Activated B cell treated with CpG ODN at 0.5 μM for 24 hours (primary cell): ENCODE measurements around the gene FAM180A. TPM values are rescaled to one million over a fixed set of nuclear protein-coding genes. Genes with fewer than 3 reads are reported as not detected.

Experiments used
- ATAC-seq: fragments of 200-7000 bp; cut with Tn5 transposase; one replicate; pipeline ENCODE4 v1.10.0; 2021; ENCODE audit warnings: low read depth, mild to moderate bottlenecking, moderate library complexity
- CTCF ChIA-PET: fragments of 350-600 bp; sonication (Branson Sonifier 250); formaldehyde crosslinking; loops from one replicate; lab custom pipeline; 2021; ENCODE audit warnings: antibody characterized with exemption; lab: Charles Lee
- POLR2A ChIA-PET: fragments of 350-600 bp; sonication (Branson Sonifier 250); formaldehyde crosslinking; loops from one replicate; lab custom pipeline; 2021; ENCODE audit warnings: antibody characterized with exemption; lab: Charles Lee
- DNase-seq: peaks from one replicate; pipeline ENCODE4 v3.0.0; 2022
- H3K27ac Mint-ChIP-seq: one replicate; pipeline ENCODE4 v1.8.0; 2020; ENCODE audit warnings: mixed read lengths
- H3K27me3 Mint-ChIP-seq: one replicate; pipeline ENCODE4 v1.8.0; 2021; ENCODE audit warnings: mixed read lengths
- H3K36me3 Mint-ChIP-seq: one replicate; pipeline ENCODE4 v1.8.0; 2021; ENCODE audit warnings: low read depth, mixed read lengths
- H3K4me1 Mint-ChIP-seq: one replicate; pipeline ENCODE4 v1.8.0; 2021; ENCODE audit warnings: mixed read lengths
- H3K4me3 Mint-ChIP-seq: one replicate; pipeline ENCODE4 v1.8.0; 2020; ENCODE audit warnings: mild to moderate bottlenecking, mixed read lengths
- H3K9me3 Mint-ChIP-seq: one replicate; pipeline ENCODE4 v1.8.0; 2020; ENCODE audit warnings: mixed read lengths
- intact Hi-C: fragments of 100-400 bp; cut with micrococcal nuclease; formaldehyde crosslinking; loops from one replicate; pipeline ENCODE4 v1.15.1; 2024
- total RNA-seq: library from RNA; stranded (reverse); gene quantifications from 2 replicates; pipeline ENCODE4 v1.2.3, GENCODE V29; 2022
- TF ChIP-seq, protein P1 (sequence below): fragments of 200-600 bp; IDR thresholded peaks from one replicate; pipeline ENCODE4 v1.8.0; 2022; ENCODE audit warnings: antibody characterized with exemption, mild to moderate bottlenecking

The FAM180A gene
- total RNA-seq, 1 donor from 2014 or later, result not detected

DNA sequence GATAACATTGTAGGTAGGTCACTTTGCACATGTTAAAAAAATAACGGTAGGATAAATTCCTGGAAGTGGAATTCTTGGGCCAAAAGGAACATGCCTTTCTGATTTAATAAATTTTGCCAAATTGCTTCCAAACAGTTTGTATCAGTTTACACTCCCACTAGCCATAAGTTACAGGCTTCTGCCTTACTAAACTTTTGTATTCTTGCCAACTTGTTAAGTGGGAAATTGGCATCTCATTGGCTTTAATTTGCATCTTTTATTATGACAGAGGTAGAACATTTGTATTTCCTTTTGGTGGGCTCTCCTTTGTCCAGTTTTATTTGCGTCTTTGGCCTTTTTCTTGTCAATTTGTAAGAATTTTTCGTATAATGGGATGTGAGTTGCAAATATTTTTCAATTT lies 38.3 kb upstream of the FAM180A start:
- no peak for DNase-seq
- TF ChIP-seq, protein P1, sequence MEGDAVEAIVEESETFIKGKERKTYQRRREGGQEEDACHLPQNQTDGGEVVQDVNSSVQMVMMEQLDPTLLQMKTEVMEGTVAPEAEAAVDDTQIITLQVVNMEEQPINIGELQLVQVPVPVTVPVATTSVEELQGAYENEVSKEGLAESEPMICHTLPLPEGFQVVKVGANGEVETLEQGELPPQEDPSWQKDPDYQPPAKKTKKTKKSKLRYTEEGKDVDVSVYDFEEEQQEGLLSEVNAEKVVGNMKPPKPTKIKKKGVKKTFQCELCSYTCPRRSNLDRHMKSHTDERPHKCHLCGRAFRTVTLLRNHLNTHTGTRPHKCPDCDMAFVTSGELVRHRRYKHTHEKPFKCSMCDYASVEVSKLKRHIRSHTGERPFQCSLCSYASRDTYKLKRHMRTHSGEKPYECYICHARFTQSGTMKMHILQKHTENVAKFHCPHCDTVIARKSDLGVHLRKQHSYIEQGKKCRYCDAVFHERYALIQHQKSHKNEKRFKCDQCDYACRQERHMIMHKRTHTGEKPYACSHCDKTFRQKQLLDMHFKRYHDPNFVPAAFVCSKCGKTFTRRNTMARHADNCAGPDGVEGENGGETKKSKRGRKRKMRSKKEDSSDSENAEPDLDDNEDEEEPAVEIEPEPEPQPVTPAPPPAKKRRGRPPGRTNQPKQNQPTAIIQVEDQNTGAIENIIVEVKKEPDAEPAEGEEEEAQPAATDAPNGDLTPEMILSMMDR, result no peak
- POLR2A ChIA-PET, result no interaction called here
- intact Hi-C loops, result no loop called here
- H3K4me3 Mint-ChIP-seq, result no peak overlapping the region
- H3K4me1 Mint-ChIP-seq, result no peaks in the 10 kb centered on the region
- H3K36me3 Mint-ChIP-seq, result no peaks in the 10 kb centered on the region
- no peak for ATAC-seq
- H3K9me3 Mint-ChIP-seq, result no peaks in the 10 kb centered on the region
- CTCF ChIA-PET, result no interaction called here
- no peak overlapping the region for H3K27ac Mint-ChIP-seq
- peaks cover 13% of the 10 kb centered on the region for H3K27me3 Mint-ChIP-seq

DNA sequence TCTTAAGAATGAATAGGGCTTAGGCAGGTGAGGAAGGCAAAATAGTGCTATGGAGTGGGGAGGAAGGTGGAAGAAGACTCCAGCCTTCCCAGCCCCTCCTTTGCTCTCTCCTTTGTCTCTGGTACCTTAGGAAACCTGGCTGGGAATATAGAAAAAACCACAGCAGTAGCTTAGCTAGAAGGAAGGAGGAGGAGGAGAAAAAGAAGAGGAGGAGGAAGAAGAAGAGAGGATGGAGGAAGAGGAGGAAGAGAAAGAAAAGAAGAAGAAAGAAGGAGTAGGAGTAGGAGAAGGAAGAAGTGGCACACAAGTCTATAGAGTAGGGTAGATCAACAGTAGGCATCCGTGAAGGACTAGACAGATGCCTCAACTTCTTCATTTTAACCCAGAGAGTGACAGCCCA lies 36.5 kb upstream of the FAM180A start:
- ChIA-PET POLR2A (no interaction called here), CTCF (no interaction called here)
- intact Hi-C loops, result no loop called here
- Mint-ChIP-seq H3K27me3 (peaks cover 9% of the 10 kb centered on the region), H3K9me3 (no peaks in the 10 kb centered on the region), H3K4me3 (no peak overlapping the region), H3K36me3 (no peaks in the 10 kb centered on the region), H3K27ac (no peak overlapping the region), H3K4me1 (no peaks in the 10 kb centered on the region)
- ATAC-seq (no peak), DNase-seq (no peak)
- TF ChIP-seq, protein P1, result no peak

DNA sequence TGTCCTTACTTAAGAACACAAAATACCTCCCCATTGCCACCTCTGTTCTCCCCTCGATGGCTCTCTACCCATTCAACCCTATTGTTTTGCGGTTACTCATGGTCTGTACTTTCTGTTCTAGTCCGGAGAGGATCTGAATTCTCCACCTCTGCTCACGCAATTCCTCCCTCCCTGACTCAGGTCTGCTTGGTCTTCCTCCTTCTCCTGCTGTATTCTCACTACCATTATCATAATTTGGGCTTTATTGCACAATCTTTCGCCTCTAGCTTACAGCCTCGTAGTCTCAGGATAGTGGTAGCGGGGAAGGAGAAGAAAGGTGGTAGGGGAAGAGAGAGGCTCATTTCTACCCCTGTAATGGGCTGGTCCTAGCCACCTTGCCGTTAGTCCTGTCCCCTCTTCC lies 35.4 kb upstream of the FAM180A start:
- CTCF ChIA-PET, result no interaction called here
- POLR2A ChIA-PET, result no interaction called here
- ATAC-seq (no peak), DNase-seq (no peak)
- peaks cover 7% of the 10 kb centered on the region for H3K27me3 Mint-ChIP-seq
- no peaks in the 10 kb centered on the region for H3K4me1 Mint-ChIP-seq
- no peak overlapping the region for H3K27ac Mint-ChIP-seq
- no peak overlapping the region for H3K4me3 Mint-ChIP-seq
- no peaks in the 10 kb centered on the region for H3K9me3 Mint-ChIP-seq
- intact Hi-C loops, result no loop called here
- H3K36me3 Mint-ChIP-seq, result no peaks in the 10 kb centered on the region
- TF ChIP-seq, protein P1, result no peak

DNA sequence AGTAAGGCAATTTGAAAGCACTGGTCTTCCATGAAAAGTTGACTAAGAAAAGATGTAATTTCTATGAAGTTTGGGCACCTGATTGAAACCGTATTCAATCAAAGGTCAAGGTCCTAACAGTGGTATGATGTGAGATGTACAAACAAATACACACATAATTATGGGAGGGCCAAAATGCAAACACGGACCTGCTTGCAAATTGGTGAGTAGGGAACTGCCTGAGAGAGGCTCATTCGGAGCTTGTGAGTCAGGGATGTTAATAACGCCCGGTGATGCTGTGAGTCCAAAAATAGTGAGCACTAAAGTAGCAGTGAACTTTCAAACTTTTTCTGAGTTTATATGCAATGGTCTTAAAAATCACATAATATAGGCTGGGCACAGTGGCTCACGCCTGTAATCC lies 34.2 kb upstream of the FAM180A start:
- intact Hi-C loops, result no loop called here
- Mint-ChIP-seq H3K27ac (no peak overlapping the region), H3K36me3 (no peaks in the 10 kb centered on the region), H3K4me3 (no peak overlapping the region), H3K9me3 (peaks cover 9% of the 10 kb centered on the region), H3K4me1 (no peaks in the 10 kb centered on the region), H3K27me3 (peaks cover 17% of the 10 kb centered on the region)
- ATAC-seq, result no peak
- DNase-seq, result no peak
- ChIA-PET CTCF (no interaction called here), POLR2A (no interaction called here)
- TF ChIP-seq, protein P1, result no peak

- no peaks in the 10 kb centered on the region for H3K4me1 Mint-ChIP-seq
- intact Hi-C loops, result no loop called here
- no peak for ATAC-seq
- H3K9me3 Mint-ChIP-seq, result peaks cover 11% of the 10 kb centered on the region
- TF ChIP-seq, protein P1, result no peak
- peaks cover 21% of the 10 kb centered on the region for H3K27me3 Mint-ChIP-seq
- no peak overlapping the region for H3K4me3 Mint-ChIP-seq
- POLR2A ChIA-PET, result no interaction called here
- CTCF ChIA-PET, result no interaction called here
- no peak overlapping the region for H3K27ac Mint-ChIP-seq
- no peaks in the 10 kb centered on the region for H3K36me3 Mint-ChIP-seq
- DNase-seq, result no peak
Observed at GRCh38 chr7:135782377-135782776, 33.8 kb upstream of the FAM180A start.
